HCT116 (cell line): ENCODE results near the gene STX16. TPM values are rescaled to one million over a fixed set of nuclear protein-coding genes. Genes with fewer than 3 reads are reported as not detected.

ENCODE experiments used
- ATAC-seq: fragments of 200-7000 bp; cut with Tn5 transposase; 2 replicates; pipeline ENCODE4 v1.9.1; 2020; ENCODE audit warnings: mild to moderate bottlenecking, moderate library complexity
- BruUV-seq: library from RNA; stranded (reverse); fragments of 400-500 nt; replicated peaks from 2 replicates; lab custom pipeline; 2021; lab: Mats Ljungman, UMichigan
- CTCF ChIA-PET: fragments of 300-600 bp; sonication (Branson Sonifier 250); formaldehyde crosslinking; loops from one replicate; lab custom pipeline; 2021; ENCODE audit warnings: antibody characterized with exemption; lab: Charles Lee
- POLR2A ChIA-PET: fragments of 300-600, 350-600 bp; sonication (Branson Sonifier 250); formaldehyde crosslinking; loops from one replicate; lab custom pipeline; 2021; ENCODE audit warnings: antibody characterized with exemption; lab: Charles Lee
- RAD21 ChIA-PET, 2 experiments: fragments of 300-600 bp; sonication (Branson Sonifier 250); formaldehyde crosslinking; loops; one replicate each; lab custom pipeline; 2023; ENCODE audit warnings: low total read pairs in 2 of 2; ENCODE audit not compliant: uncharacterized antibody in 2 of 2, unreplicated experiment in 2 of 2, low non-redundant PET in 1 of 2; lab: Charles Lee
- DNase-seq: peaks from one replicate; pipeline ENCODE4 v3.0.0-alpha.2; 2010; ENCODE audit warnings: low read depth, low spot score
- H2AFZ ChIP-seq: fragments of 200-600 bp; shearing (Covaris generic), sonication (generic); 2 replicates; pipeline ENCODE4 v1.6.1; 2017; ENCODE audit warnings: low read depth, mixed run types, mixed read lengths, antibody characterized with exemption, low read length; ENCODE audit not compliant: poor library complexity, severe bottlenecking
- H3K27ac ChIP-seq: 2 replicates; pipeline ENCODE4 v1.5.1; 2012; ENCODE audit warnings: low read depth, low read length
- H3K27me3 ChIP-seq: fragments of 200-600 bp; sonication (generic); 2 replicates; pipeline ENCODE4 v1.6.1; 2016; ENCODE audit warnings: mixed run types, low read length, mixed read lengths; ENCODE audit not compliant: insufficient read depth
- H3K36me3 ChIP-seq, 2 experiments: fragments of 200-500 bp in 1 of 2; fragments of 200-600 bp in 1 of 2; sonication (Bioruptor generic) in 1 of 2; sonication (generic) in 1 of 2; 2 replicates each; pipeline versions ENCODE4 v1.5.1 to v1.6.1; 2014 to 2016; ENCODE audit warnings: low read length in 2 of 2, inconsistent platforms in 1 of 2, mixed read lengths in 1 of 2, mixed run types in 1 of 2; ENCODE audit not compliant: insufficient read depth in 2 of 2, control insufficient read depth in 1 of 2
- H3K4me1 ChIP-seq, 2 experiments: fragments of 200-600 bp in 1 of 2; sonication (generic) in 1 of 2; 2 replicates each; pipeline versions ENCODE4 v1.5.1 to v1.6.1; 2012 to 2017; ENCODE audit warnings: low read length in 2 of 2, inconsistent platforms in 1 of 2, mild to moderate bottlenecking in 1 of 2, mixed read lengths in 1 of 2, mixed run types in 1 of 2, moderate library complexity in 1 of 2; ENCODE audit not compliant: insufficient read depth in 2 of 2, control insufficient read depth in 1 of 2
- H3K4me2 ChIP-seq: fragments of 200-600 bp; sonication (generic); 2 replicates; pipeline ENCODE4 v1.6.1; 2017; ENCODE audit warnings: mixed run types, low read length, mixed read lengths
- H3K4me3 ChIP-seq, 2 experiments: fragments of 200-600 bp in 1 of 2; sonication (generic) in 1 of 2; replicated peaks in 1 of 2; 2 replicates each; pipeline ENCODE4 v1.5.1; 2011 to 2016; ENCODE audit warnings: low read length in 2 of 2, control low read depth in 1 of 2, low read depth in 1 of 2, mild to moderate bottlenecking in 1 of 2, mixed read lengths in 1 of 2, mixed run types in 1 of 2
- H3K79me2 ChIP-seq: fragments of 200-600 bp; sonication (generic); 2 replicates; pipeline ENCODE4 v1.6.1; 2017; ENCODE audit warnings: mild to moderate bottlenecking, mixed run types, low read length, moderate library complexity, mixed read lengths; ENCODE audit not compliant: insufficient read depth
- H3K9ac ChIP-seq: fragments of 200-600 bp; sonication (generic); 2 replicates; pipeline ENCODE4 v1.6.1; 2016; ENCODE audit warnings: low read length, mixed read lengths
- H3K9me2 ChIP-seq: fragments of 200-600 bp; sonication (generic), shearing (Covaris generic); 2 replicates; pipeline ENCODE4 v1.6.1; 2017; ENCODE audit warnings: mixed run types, mild to moderate bottlenecking, moderate library complexity; ENCODE audit not compliant: insufficient read depth
- H3K9me3 ChIP-seq, 2 experiments: fragments of 200-500 bp in 1 of 2; fragments of 200-600 bp in 1 of 2; sonication (Bioruptor generic) in 1 of 2; sonication (generic) in 1 of 2; 2 replicates each; pipeline ENCODE4 v1.6.1; 2014 to 2017; ENCODE audit warnings: low read length in 2 of 2, mixed read lengths in 2 of 2, inconsistent platforms in 1 of 2, low read depth in 1 of 2, mild to moderate bottlenecking in 1 of 2, mixed run types in 1 of 2, moderate library complexity in 1 of 2; ENCODE audit not compliant: control insufficient read depth in 1 of 2, insufficient read depth in 1 of 2
- H4K20me1 ChIP-seq: fragments of 200-600 bp; sonication (generic), shearing (Covaris generic); 2 replicates; pipeline ENCODE4 v1.6.1; 2017; ENCODE audit warnings: mixed run types, mild to moderate bottlenecking, moderate library complexity; ENCODE audit not compliant: insufficient read depth
- ATF3 ChIP-seq: IDR thresholded peaks from 2 replicates; pipeline ENCODE4 v1.6.1; 2012
- CBX3 ChIP-seq: IDR thresholded peaks from 2 replicates; pipeline ENCODE4 v1.6.1; 2012; ENCODE audit warnings: low read depth
- CEBPB ChIP-seq: IDR thresholded peaks from 2 replicates; pipeline ENCODE4 v1.6.1; 2012; ENCODE audit warnings: low read depth
- CTCF ChIP-seq, 3 experiments: fragments of 200-600 bp in 1 of 3; sonication (generic) in 1 of 3; IDR thresholded peaks in 2 of 3; conservative IDR thresholded peaks in 1 of 3; 2 replicates each; pipeline ENCODE4 v1.5.1; 2012 to 2017; ENCODE audit warnings: low read depth in 2 of 3, low read length in 2 of 3, antibody characterized with exemption in 1 of 3, borderline replicate concordance in 1 of 3, control low read depth in 1 of 3, mild to moderate bottlenecking in 1 of 3, mixed read lengths in 1 of 3, mixed run types in 1 of 3, moderate library complexity in 1 of 3; ENCODE audit not compliant: insufficient read depth in 1 of 3
- ELF1 ChIP-seq: IDR thresholded peaks from 2 replicates; pipeline ENCODE4 v1.6.1; 2012; ENCODE audit warnings: low read depth, borderline replicate concordance
- EZH2 ChIP-seq: fragments of 200-600 bp; sonication (generic); IDR thresholded peaks from 2 replicates; pipeline ENCODE4 v1.6.1; 2017; ENCODE audit warnings: antibody characterized with exemption, mixed run types
- POLR2AphosphoS5 ChIP-seq: IDR thresholded peaks from 2 replicates; pipeline ENCODE4 v1.6.1; 2011; ENCODE audit warnings: mild to moderate bottlenecking, low read depth, low read length, moderate library complexity
- SIN3A ChIP-seq: IDR thresholded peaks from 2 replicates; pipeline ENCODE4 v1.6.1; 2012; ENCODE audit warnings: low read depth
- SRF ChIP-seq: IDR thresholded peaks from 2 replicates; pipeline ENCODE4 v1.6.1; 2012; ENCODE audit warnings: low read depth
- TCF7L2 ChIP-seq: IDR thresholded peaks from 2 replicates; pipeline ENCODE4 v1.7.0; 2011; ENCODE audit warnings: borderline replicate concordance, inconsistent platforms; ENCODE audit not compliant: insufficient read depth, insufficient read length; ENCODE audit errors: extremely low read depth
- ZNF274 ChIP-seq: fragments of 200-500 bp; sonication (Bioruptor generic); IDR thresholded peaks from 2 replicates; pipeline ENCODE4 v1.6.1; 2014; ENCODE audit warnings: mild to moderate bottlenecking, low read depth, low read length, inconsistent platforms
- intact Hi-C: fragments of 100-400 bp; cut with micrococcal nuclease; formaldehyde crosslinking; loops from 2 replicates; pipeline ENCODE4 v1.10.0; 2022
- total RNA-seq: library from RNA; stranded (reverse); gene quantifications from one replicate; pipeline ENCODE4 v1.2.1, GENCODE V29; 2021; ENCODE audit not compliant: unreplicated experiment

The STX16 gene
- total RNA-seq, 1 experiment from 2014 or later, result 55.1 TPM

DNA sequence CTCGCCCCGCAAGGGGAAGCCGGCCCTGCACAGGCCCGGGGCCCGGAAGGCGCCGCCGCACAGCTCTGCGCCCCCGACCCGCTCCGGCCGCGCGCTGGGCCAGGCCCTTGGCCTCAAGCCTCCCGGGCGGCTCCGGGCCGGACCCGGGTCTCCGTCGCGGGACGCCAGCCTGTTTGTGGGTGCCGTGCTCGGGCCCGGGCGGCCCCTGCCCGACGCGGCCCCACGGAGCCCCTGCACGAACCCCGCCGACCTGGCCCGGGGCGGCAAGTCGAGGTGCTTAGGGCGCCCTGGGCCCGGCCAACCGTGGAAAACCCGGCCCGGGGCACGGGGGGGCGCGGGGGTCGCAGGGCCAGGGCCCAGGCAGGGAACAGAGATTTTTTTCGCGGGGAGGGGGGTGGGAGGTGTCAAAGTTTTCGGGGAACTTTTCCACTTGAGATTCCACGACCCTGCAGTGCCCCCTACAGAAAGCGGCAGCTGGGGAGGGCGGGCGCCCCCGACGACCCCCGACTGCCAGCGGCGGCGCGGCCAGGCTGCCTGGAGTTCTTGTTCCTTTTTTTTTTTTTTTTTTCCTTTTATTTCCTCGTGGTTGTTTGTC, 805 bp upstream of the STX16 start:
- POLR2A ChIA-PET, result interaction anchor here (0.9 to 1.1 kb wide), 2 partner anchors 9 to 11 kb away, joined by 3 read pairs; no protein-coding TSS in a partner anchor
- Histone ChIP-seq H3K4me1 (peaks cover 3 to 19% of the 10 kb centered on the region in 2 experiments; a peak in 3 of 4 replicates), H3K4me3 (peak overlapping the region; percentile 95 to 100), H3K27ac (peak overlapping the region; percentile 77), H4K20me1 (0 out of 2 replicates have a peak, but pooled peaks cover 3% of the 10 kb centered on the region), H3K9me2 (no peaks in the 10 kb centered on the region), H3K79me2 (peaks cover 42% of the 10 kb centered on the region), H2AFZ (no peak overlapping the region), H3K36me3 (peaks cover 0 to 3% of the 10 kb centered on the region in 2 experiments; a peak in 3 of 4 replicates), H3K9me3 (no peaks in the 10 kb centered on the region), H3K9ac (peak overlapping the region; percentile 97), H3K27me3 (no peaks in the 10 kb centered on the region), H3K4me2 (peak overlapping the region; percentile 86)
- intact Hi-C loops, result loop anchor here (5.0 to 10.0 kb wide), 3 partner anchors 168 to 405 kb away; no protein-coding TSS in a partner anchor
- TF ChIP-seq ZNF274 (no peak), SIN3A (no peak), CTCF (IDR thresholded peaks at IDR 0.05 in 2 of 3, conservative IDR thresholded peaks at IDR 0.05 in 1 of 3; ENCODE audit: borderline replicate concordance in 1 of 3, insufficient read depth in 1 of 3, low read depth in 2 of 3, low read length in 2 of 3) (no peak), SRF (no peak), CEBPB (no peak), CBX3 (no peak), ELF1 (no peak), POLR2AphosphoS5 (no peak), TCF7L2 (no peak), ATF3 (no peak), EZH2 (no peak)
- CTCF ChIA-PET, result interaction anchor here (1.3 to 2.9 kb wide), 3 partner anchors 28 to 805 kb away, joined by 3 to 20 read pairs (median 3); no protein-coding TSS in a partner anchor
- DNase-seq, result no peak
- RAD21 ChIA-PET, result interaction anchor here in 1 of 2 experiments (0.9 kb wide), 1 partner anchor 169 kb away, joined by 7 read pairs; no protein-coding TSS in a partner anchor
- no TSS peak for BruUV-seq
- no peak for ATAC-seq
